T-helper 1 cell treated with Interleukin-12 subunit alpha and Interleukin-12 subunit beta and Interleukin-4 antibody, amounts not matched to agents 30 μg/mL and 1 μg/mL, for 36 hours (primary cell): Measurements from ENCODE around the gene STK32C.
"Not testable (repeated sequence)": the region's sequence is repeated elsewhere in the genome, so short reads cannot be mapped to it uniquely, and the experiment has no call there.

Source experiments
- H3K27ac Mint-ChIP-seq: one replicate; pipeline ENCODE4 v1.8.0; 2021; ENCODE audit warnings: mild to moderate bottlenecking, mixed read lengths
- H3K27me3 Mint-ChIP-seq: one replicate; pipeline ENCODE4 v1.8.0; 2021; ENCODE audit warnings: low read depth, mixed read lengths
- H3K36me3 Mint-ChIP-seq: one replicate; pipeline ENCODE4 v1.8.0; 2021; ENCODE audit warnings: low read depth, mixed read lengths
- H3K4me1 Mint-ChIP-seq: one replicate; pipeline ENCODE4 v1.8.0; 2021; ENCODE audit warnings: low read depth, mixed read lengths
- H3K4me3 Mint-ChIP-seq: one replicate; pipeline ENCODE4 v1.8.0; 2021; ENCODE audit warnings: mild to moderate bottlenecking, moderate library complexity, mixed read lengths
- H3K9me3 Mint-ChIP-seq: one replicate; pipeline ENCODE4 v1.8.0; 2021; ENCODE audit warnings: mixed read lengths

Gene STK32C

DNA sequence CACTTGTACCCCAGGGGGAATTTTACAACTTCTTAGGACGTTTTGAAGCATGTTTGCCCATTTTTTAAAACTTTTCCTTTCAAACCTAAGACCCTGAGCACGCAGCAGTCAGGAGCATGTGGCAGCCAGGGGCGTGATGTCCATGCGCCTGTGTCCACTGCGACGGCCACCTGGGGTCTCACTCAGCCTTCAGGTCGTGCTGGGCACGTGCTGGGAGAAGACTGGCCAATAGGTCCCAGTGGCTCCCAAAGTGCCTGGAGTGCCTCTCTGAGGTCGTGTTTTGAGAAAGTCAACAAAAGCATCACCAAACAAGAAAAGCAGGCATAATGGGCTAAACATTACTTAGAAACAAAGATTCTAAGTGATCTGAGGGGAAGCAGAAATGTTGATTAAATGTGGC lies 39.1 kb upstream of the STK32C start:
- Mint-ChIP-seq H3K27me3 (no peaks in the 10 kb centered on the region), H3K27ac (no peak overlapping the region), H3K4me3 (no peak overlapping the region), H3K4me1 (no peaks in the 10 kb centered on the region), H3K36me3 (no peaks in the 10 kb centered on the region), H3K9me3 (no peaks in the 10 kb centered on the region)

DNA sequence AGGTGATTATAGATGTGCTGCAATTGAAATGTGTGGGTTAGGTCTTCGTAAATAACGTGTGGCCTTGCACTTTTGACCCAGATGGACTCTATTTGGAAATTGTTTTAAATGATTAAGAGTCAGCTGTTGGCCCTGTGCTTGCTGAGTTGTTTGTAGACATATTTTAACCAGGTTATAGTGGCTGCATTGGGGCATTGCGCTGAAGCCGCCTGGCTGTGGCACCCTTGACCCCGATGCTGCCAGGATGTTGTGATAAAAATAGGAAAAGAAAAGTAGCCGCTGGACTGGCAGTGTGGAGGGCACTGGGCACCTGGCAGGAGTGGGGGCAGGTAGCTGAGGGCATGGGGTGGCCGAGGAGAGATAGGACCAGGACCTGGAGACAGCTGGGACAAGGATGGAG lies 37.6 kb upstream of the STK32C start:
- Mint-ChIP-seq H3K27me3 (no peaks in the 10 kb centered on the region), H3K4me1 (no peaks in the 10 kb centered on the region), H3K27ac (no peak overlapping the region), H3K4me3 (no peak overlapping the region), H3K36me3 (no peaks in the 10 kb centered on the region), H3K9me3 (no peaks in the 10 kb centered on the region)

DNA sequence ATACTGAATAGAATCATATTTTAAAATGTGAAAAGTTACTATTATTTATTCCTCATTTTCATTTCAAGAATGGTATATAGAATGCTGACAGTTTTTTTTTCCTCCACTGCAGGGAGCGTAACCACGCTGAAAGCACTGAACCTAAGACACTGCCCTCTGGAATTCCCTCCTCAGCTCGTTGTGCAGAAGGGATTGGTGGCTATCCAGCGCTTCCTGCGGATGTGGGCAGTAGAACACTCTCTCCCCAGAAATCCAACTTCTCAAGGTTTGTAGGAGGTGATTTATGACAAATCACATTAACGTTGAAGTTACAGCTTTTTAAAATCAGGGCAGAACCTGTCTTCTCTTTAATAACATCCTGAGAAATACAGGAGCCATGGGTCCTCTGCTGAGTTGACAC lies 36.6 kb upstream of the STK32C start:
- Mint-ChIP-seq H3K27me3 (no peaks in the 10 kb centered on the region), H3K4me3 (no peak overlapping the region), H3K27ac (no peak overlapping the region), H3K36me3 (no peaks in the 10 kb centered on the region), H3K9me3 (no peaks in the 10 kb centered on the region), H3K4me1 (no peaks in the 10 kb centered on the region)

DNA sequence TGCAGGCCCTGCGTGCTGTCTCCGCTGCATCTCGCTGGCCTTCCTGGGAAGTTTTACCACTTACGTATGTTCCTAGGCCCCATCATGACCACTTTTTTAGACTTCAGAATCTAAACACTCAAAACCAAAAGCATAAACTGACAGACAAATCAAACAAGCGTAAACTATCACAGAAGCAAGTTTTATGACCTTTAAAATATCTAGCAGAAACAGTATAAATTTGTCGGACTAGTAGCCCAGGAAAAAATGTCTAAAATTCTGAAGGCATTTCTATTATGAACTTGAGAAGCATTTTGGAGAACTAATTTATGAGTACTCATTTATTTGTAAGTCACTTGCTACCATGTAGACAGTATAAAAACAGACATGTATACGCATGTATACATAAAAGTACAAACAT lies 34.8 kb upstream of the STK32C start:
- no peak overlapping the region for H3K27ac Mint-ChIP-seq
- no peaks in the 10 kb centered on the region for H3K9me3 Mint-ChIP-seq
- peaks cover 1% of the 10 kb centered on the region for H3K4me1 Mint-ChIP-seq
- H3K36me3 Mint-ChIP-seq, result no peaks in the 10 kb centered on the region
- no peaks in the 10 kb centered on the region for H3K27me3 Mint-ChIP-seq
- no peak overlapping the region for H3K4me3 Mint-ChIP-seq

DNA sequence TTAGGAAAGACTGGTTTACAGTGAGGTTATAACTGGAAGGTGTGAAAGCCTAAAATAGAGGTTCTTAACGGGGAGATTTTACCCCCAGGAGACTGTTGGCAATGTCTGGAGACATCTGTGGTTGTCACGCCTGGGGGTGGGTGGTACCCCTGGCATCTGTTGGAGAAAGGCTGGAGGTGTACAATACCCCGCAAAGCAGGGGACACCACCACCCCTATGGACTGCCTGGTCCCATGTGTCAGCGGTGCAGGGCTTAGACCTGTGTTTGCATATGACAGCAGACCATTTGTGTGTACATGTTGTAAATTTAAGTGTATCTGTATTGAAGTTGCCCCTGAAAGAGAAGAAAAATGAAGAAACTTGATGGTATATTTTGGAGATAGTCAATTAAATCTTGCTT lies 34.0 kb upstream of the STK32C start:
- Mint-ChIP-seq H3K4me1 (peaks cover 8% of the 10 kb centered on the region), H3K9me3 (no peaks in the 10 kb centered on the region), H3K4me3 (no peak overlapping the region), H3K27ac (no peak overlapping the region), H3K27me3 (no peaks in the 10 kb centered on the region), H3K36me3 (no peaks in the 10 kb centered on the region)

DNA sequence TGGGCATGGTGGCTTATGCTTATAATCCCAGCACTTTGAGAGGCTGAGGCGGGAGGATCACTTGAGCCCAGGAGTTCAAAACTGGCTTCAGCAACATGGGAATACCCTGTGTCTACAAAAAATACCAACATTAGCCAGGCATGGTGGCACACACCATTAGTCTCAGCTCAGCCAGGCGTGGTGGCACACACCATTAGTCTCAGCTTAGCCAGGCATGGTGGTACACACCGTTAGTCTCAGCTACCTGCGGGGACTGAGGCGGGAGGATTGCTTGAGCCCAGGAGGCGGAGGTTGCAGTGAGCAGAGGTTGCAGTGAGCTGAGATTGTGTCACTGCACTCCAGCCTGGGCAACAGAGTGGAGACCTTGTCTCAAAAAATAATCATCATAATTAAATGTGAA lies 33.3 kb upstream of the STK32C start:
- no peaks in the 10 kb centered on the region for H3K27me3 Mint-ChIP-seq
- H3K9me3 Mint-ChIP-seq, result no peaks in the 10 kb centered on the region
- H3K4me3 Mint-ChIP-seq, result no peak overlapping the region
- H3K4me1 Mint-ChIP-seq, result peaks cover 8% of the 10 kb centered on the region
- H3K36me3 Mint-ChIP-seq, result no peaks in the 10 kb centered on the region
- H3K27ac Mint-ChIP-seq, result no peak overlapping the region

DNA sequence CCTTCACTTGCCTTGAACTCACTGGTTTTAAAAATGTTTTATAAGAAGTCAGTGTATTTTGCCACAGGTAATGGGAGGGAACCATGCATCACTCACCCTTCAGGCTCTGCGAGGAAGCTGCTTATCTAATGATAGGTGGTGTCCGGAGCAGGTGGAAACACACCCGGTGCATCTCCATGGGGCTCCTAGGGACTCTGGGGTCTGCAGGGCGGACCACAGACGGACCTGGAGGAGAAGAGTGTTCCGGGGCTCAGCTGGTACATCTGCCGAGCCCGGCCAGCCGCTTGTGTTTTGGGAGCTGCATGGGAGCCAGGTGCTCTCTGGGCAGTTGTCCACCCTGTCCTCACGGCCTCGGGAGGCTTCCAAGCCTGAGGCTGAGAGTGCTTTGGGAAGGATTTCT lies 31.5 kb upstream of the STK32C start:
- Mint-ChIP-seq H3K36me3 (peaks cover 2% of the 10 kb centered on the region), H3K9me3 (no peaks in the 10 kb centered on the region), H3K4me1 (peaks cover 8% of the 10 kb centered on the region), H3K4me3 (no peak overlapping the region), H3K27me3 (no peaks in the 10 kb centered on the region), H3K27ac (no peak overlapping the region)

DNA sequence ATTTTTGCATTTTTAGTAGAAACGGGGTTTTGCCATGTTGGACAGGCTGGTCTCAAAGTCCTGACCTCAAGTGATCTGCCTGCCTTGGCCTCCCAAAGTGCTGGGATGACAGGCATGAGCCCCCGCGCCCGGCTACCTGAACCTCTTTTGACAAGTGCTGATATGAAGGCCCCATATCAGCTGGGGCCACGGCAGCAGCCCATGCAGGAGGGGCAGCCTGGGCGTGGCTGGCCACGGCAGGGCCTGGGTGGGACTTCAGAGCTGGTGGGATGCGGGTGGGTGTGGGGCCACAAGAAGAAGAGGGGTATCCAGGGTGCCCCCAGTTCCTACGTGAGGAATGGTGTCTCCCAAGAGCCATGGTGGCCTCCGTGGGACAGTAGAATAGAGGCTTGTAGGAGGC lies 31.1 kb upstream of the STK32C start:
- no peaks in the 10 kb centered on the region for H3K9me3 Mint-ChIP-seq
- no peaks in the 10 kb centered on the region for H3K27me3 Mint-ChIP-seq
- H3K27ac Mint-ChIP-seq, result no peak overlapping the region
- H3K36me3 Mint-ChIP-seq, result peaks cover 2% of the 10 kb centered on the region
- peaks cover 8% of the 10 kb centered on the region for H3K4me1 Mint-ChIP-seq
- H3K4me3 Mint-ChIP-seq, result no peak overlapping the region

DNA sequence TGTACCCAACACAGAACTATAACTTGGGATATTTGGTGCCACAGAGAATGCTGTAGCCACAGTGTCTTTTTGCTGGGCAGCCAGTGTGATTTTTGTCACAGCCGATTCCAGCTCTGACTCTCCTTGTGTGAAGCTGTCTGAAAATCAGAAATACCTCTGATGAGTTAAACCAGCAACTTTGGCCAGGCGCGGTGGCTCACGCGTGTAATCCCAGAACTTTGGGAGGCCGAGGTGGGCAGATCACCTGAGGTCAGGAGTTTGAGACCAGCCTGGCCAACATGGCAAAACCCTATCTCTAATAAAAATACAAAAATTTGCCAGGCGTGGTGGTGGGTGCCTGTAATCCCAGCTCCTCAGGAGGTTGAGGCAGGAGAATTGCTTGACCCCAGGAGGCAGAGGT lies 30.1 kb upstream of the STK32C start:
- H3K4me1 Mint-ChIP-seq, result peaks cover 14% of the 10 kb centered on the region
- not testable (repeated sequence) for H3K9me3 Mint-ChIP-seq, H3K27me3 Mint-ChIP-seq, H3K27ac Mint-ChIP-seq, H3K36me3 Mint-ChIP-seq, H3K4me3 Mint-ChIP-seq

DNA sequence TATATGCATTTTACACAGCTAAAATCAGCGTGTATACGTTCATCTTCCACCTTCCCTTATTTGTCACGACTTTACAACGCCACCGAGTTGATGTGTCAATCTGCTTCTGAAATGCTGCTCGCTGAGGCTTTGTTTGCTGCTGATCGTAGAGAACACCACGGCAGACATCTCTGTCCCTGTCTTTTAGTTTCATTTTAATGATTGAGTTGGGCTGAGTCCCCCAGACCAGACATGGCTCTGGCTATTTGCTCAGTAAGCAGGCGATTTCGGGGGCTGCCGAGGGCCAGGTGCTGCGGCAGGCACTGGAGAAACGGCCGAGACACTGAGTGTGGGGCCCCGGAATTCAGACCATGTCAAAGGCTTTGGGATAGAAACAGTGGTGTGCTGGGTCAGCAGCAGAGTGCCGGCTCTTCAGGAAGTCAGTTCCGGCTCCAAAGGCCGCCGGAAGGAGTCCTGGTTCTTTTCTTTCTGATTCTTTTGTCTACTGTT lies 29.2 kb upstream of the STK32C start:
- Mint-ChIP-seq H3K27ac (peak overlapping the region; percentile 77), H3K9me3 (no peaks in the 10 kb centered on the region), H3K4me1 (peaks cover 19% of the 10 kb centered on the region), H3K27me3 (peaks cover 5% of the 10 kb centered on the region), H3K4me3 (peak overlapping the region; percentile 82), H3K36me3 (peaks cover 2% of the 10 kb centered on the region)

DNA sequence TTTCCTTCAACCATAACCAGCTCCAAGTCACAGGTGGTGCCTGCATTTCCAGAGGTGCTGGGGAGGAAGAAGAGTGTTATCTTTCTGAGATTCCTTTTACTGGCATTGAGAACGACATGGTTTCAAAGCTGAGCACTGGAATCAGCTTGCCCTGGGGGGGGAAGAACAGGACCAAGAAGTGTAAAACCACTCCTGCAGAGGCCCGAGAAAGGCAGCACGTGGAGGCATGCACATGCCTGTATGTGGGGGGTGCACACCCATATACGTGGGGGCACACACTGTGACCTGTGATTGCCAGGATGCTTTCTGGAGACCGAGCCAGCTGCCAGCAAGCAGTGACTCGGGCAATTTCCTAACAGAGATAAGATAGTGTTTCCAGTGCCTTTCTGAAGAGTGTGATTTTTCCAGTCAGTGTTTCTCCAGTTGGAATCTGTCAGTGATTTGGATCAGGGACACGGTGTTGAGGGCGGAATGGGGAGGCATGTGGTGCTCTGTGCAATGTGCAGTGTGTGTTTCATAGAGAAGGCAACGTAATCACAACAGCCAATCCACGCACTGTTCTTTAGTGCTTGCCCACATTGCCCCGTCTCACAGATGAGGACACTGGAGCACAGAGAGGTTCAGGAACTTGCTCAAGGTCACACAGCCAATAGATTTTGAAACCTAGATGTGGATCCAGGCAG lies 28.5 kb upstream of the STK32C start:
- peaks cover 5% of the 10 kb centered on the region for H3K27me3 Mint-ChIP-seq
- no peak overlapping the region for H3K4me3 Mint-ChIP-seq
- H3K27ac Mint-ChIP-seq, result no peak overlapping the region
- H3K9me3 Mint-ChIP-seq, result no peaks in the 10 kb centered on the region
- peaks cover 20% of the 10 kb centered on the region for H3K4me1 Mint-ChIP-seq
- peaks cover 5% of the 10 kb centered on the region for H3K36me3 Mint-ChIP-seq

DNA sequence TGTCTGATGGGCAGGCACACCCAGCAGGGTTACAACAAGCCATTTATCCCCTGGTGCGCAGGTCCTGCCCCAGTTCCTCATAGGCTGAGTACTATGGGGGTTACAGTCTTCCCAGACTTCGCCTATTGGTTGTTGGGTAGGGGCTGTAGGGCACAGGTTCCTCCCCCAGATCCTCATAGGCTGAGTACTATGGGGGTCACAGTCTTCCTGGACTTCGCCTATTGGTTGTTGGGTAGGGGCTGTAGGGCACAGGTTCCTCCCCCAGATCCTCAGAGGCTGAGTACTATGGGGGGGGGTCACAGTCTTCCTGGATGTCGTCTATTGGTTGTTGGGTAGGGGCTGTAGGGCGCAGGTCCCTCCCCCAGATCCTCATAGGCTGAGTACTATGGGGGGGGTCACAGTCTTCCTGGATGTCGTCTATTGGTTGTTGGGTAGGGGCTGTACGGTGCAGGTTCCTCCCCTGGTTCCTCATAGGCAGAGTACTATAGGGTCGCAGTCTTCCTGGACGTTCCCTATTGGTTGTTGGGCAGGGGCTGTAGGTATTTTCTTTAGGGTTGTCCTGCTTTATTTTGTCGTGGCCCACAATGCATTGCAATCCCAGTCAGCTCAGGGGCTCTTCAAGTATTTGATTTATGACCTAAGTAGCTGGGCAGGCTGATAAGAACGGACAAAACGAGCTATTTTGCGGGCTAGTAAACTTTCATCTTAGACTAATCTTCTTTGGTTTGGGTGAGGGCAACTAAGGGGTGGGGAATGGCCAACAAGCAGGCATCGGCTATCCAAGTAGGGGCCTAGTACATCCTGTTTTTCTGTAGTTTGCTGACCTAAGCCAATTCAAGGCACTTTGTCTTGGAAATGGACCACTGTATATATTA lies 27.7 kb upstream of the STK32C start:
- Mint-ChIP-seq H3K4me3 (no peak overlapping the region), H3K27ac (no peak overlapping the region), H3K9me3 (no peaks in the 10 kb centered on the region), H3K27me3 (peaks cover 5% of the 10 kb centered on the region), H3K4me1 (peaks cover 20% of the 10 kb centered on the region), H3K36me3 (peaks cover 5% of the 10 kb centered on the region)

DNA sequence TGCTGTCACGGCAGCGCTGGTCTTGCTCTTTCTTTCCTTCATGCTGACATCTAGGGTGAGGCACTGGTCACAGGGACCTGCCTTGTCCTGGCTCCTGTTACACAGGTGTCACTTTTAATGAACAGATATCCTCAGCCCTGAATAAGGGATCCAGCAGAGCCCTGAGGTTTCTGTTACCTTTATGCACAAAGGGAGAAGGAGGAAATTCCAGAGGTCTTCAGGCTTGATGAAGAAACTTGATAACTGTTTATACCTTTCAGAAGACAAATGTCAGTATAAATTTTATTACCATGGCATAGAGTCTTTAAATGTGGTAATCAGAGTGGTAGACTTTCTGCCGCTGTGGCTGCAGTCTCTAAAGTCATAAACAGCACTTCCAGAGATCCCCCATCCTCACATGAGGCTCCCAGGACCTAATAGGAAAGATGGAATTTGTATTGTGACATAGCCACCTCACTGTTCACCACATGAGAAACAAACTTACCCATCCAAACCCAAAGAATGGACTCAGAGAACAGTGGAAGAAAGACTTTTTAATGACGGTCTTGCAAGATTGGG lies 27.0 kb upstream of the STK32C start:
- H3K36me3 Mint-ChIP-seq, result peaks cover 13% of the 10 kb centered on the region
- H3K27me3 Mint-ChIP-seq, result peaks cover 5% of the 10 kb centered on the region
- no peak overlapping the region for H3K27ac Mint-ChIP-seq
- peaks cover 27% of the 10 kb centered on the region for H3K4me1 Mint-ChIP-seq
- H3K4me3 Mint-ChIP-seq, result no peak overlapping the region
- no peaks in the 10 kb centered on the region for H3K9me3 Mint-ChIP-seq

DNA sequence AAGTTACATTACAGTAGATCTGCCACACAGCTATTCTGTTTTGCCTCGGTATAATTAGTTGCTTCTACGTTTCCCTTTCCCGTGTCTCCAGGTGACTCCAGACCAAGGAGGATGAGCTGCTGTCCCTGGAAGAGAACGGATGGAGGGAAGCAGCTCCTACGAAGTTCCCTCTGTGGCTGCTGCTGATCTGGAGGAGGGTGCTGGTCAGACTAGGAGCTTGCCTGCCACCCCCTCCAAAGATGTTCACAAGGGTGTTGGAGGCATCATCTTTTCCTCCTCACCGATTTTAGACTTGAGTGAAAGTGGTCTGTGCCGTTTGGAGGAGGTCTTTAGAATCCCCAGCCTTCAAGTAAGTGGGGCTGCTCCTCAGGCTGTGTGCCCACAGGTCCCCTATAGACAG lies 25.6 kb upstream of the STK32C start:
- no peak overlapping the region for H3K27ac Mint-ChIP-seq
- peaks cover 36% of the 10 kb centered on the region for H3K4me1 Mint-ChIP-seq
- peak overlapping the region; percentile 86 for H3K4me3 Mint-ChIP-seq
- H3K27me3 Mint-ChIP-seq, result peaks cover 5% of the 10 kb centered on the region
- H3K36me3 Mint-ChIP-seq, result peaks cover 14% of the 10 kb centered on the region
- H3K9me3 Mint-ChIP-seq, result no peaks in the 10 kb centered on the region

DNA sequence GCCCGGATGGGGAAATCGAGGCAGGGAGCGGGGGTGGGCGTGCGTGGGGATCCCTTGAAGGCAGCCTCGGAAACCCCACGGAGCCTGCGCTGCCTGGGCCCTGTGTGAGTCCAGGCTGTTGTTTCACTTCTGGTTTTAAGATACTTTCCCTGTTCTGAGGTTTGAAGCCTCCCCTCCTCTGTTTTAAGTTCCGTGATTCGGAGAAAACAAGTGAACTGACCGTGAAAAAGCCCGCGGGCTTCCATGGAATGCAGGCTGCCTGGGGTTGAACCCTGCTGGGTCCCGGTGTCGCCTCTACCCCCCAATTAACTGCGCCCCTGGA lies 24.6 kb upstream of the STK32C start:
- no peaks in the 10 kb centered on the region for H3K9me3 Mint-ChIP-seq

More for the DNA sequence above, 24.6 kb upstream of the STK32C start:
- Mint-ChIP-seq H3K27ac (peak overlapping the region; percentile 94), H3K27me3 (peaks cover 5% of the 10 kb centered on the region), H3K36me3 (peaks cover 21% of the 10 kb centered on the region), H3K4me1 (peaks cover 40% of the 10 kb centered on the region), H3K4me3 (peak overlapping the region; percentile 86)
